Activated CD4-positive, CD25-positive, alpha-beta regulatory T cell treated with anti-CD3 and anti-CD28 coated beads, Interleukin-2, amount 50 U/mL, for 24 hours (primary cell): ENCODE measurements around the gene ARHGAP24.
"Not testable (repeated sequence)": the region's sequence is repeated elsewhere in the genome, so short reads cannot be mapped to it uniquely, and the experiment has no call there.

Experiments
- ATAC-seq, 2 donors: fragments of 150-1000 bp; cut with Tn5 transposase; one replicate each; pipeline ENCODE4 v1.10.0; 2021; ENCODE audit warnings: mild to moderate bottlenecking in 1 of 2, moderate library complexity in 1 of 2

The ARHGAP24 gene

DNA sequence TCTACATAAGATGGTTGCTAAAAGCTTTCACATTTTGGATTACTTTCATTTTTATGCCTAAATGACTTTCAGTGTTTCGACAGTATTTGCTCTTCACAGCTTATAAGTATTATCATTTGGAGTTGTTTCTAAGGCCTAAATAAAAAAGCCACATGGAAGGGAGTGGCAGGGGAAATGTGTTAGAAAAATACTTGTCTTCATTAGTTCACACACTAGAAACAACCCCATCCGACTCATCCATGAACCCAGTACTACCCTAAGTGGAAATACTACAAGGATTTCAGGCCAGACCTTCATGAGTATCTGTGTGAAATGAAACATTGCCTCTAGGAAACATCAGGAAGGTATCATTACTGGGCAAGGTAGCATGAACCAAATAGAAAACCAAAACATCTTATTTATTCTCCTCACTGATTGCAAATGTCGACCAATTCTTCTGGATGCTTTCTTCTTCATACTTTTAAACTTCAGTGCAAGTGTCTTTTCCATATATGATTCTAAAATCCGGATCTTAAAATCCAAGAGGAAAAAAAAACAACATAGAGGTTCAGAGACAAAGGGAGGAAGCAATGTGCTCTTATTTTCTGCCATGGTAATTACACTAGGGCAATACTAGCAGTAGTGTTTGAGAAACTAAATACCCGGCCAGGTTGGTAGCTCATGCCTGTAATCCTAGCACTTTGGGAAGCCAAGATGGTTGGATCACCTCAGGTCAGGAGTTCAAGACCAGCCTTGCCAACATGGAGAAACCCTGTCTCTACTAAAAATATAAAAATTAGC lies 349.4 kb downstream of the ARHGAP24 start:
- no peak for ATAC-seq

DNA sequence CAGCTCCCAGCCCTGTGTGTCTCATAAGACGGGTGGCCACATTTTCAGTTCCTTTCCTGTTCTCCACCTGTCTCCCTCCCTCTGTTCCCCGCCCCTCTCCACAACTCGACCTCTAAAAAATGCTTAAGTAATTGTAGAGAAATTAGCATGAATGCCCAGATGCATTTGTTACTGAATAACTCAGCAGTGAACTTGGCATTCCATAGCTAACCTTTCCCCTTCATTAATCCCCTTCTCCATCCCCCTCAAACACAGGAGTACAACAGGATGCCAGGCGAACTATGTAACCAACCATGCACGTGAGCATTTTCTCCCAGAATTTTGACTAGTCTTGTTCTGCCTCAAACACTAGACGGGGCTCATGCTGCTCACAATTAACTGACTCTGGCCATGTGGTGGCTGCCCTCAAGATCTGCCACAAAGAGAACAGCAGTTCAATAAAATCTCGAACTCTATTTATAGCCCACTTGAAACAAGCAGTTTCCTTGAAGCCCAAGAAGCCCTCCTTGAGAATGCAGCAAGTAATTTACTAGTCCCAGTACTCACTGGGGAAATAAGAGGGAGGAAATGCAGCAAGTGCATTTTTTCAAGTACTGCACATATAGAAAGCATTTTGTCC lies 351.2 kb downstream of the ARHGAP24 start:
- ATAC-seq = no peak

GRCh38 chr4:85828027-85828890 lies 353.3 kb downstream of the ARHGAP24 start:
- no peak for ATAC-seq

GRCh38 chr4:85829276-85830051 lies 354.5 kb downstream of the ARHGAP24 start:
- ATAC-seq = no peak

DNA sequence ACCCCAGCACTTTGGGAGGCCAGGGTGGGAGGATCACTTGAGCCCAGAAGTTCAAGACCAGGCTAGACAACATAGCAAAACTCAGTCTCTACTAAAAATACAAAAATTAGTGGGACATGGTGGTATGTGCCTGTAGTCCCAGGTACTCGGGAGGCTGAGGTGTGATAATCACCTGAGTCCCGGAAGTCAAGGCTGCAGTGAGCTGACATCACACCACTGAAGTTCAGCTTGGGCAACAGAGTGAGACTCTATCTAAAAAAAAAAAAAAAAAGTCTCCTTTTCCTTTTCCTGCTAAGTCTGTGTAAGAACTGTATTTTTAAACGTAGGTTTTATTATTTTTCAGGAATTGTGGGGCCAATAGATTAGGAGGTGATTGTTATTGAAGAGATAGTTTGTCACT lies 356.7 kb downstream of the ARHGAP24 start:
- ATAC-seq = no peak

GRCh38 chr4:85833302-85833701 lies 358.4 kb downstream of the ARHGAP24 start:
- no peak for ATAC-seq

DNA sequence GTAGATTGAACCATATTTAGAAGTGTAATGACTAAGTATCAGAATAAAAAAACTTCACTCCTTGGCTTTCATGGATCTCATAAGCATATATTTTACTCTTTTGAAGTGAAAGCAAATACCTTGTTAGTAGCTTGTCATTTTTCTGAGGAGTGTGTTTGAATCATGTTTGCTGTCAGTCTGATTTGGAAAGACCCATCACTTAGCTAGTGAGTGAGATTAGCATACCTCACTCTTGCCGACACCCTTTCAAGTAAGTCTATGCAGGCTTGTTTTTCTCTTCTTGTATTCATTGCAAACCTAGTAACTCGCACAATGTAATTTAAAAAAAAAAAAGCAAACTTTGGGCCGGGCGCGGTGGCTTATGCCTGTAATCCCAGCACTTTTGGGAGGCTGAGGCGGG lies 360.0 kb downstream of the ARHGAP24 start:
- no peak for ATAC-seq

DNA sequence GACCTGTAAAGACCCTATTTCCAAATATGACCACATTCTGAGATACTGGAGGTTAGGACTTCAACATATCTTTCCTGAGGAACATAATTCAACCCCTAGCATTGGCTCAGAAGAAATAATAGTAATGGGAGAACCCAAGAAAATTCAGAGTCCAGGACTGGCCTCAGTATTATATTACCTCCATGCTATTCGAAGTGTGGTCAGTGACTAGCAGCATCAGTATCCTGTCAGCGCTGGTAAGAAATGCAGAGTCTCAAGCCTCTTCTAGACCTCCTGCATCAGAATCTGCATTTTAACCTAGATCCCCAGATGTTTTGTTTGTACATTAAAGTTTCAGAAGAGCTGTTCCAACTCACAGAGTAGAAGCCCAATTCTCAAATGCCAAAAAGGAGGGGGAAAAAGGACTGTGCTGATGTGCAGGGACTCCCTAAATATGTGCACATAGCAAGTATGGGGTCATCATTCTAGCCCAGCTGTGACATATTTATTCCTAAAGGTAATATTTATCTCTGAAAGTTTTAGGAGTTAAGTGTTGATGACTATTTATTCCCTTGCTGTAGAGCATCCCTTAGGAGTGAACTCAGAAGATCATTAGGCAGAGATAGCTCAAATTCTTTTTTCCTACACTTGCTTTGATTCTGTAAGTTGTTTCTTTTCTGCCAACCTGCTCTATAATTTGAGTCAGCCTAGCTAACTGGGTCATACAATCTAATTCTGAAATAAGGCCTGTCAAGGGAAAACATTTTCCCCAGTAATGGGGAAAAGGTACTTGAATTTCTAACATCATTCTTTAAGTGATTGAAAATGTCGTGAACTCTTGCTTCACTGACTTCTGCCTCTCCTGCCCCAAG lies 361.9 kb downstream of the ARHGAP24 start:
- ATAC-seq = no peak

DNA sequence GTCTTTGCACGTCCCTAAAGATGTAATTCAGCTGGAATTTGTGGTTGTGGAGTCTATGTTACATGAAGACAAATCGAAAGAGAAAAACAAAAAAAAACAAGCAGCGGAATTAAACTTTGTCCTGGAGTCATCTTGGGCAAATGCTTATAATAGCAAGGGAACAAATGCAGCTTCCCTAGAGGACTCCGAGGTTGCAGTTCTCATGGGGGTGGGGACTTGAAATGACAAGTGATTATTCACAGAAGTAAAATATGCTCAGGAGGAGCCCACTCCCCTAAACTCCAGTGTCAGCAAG lies 362.4 kb downstream of the ARHGAP24 start:
- no peak for ATAC-seq

DNA sequence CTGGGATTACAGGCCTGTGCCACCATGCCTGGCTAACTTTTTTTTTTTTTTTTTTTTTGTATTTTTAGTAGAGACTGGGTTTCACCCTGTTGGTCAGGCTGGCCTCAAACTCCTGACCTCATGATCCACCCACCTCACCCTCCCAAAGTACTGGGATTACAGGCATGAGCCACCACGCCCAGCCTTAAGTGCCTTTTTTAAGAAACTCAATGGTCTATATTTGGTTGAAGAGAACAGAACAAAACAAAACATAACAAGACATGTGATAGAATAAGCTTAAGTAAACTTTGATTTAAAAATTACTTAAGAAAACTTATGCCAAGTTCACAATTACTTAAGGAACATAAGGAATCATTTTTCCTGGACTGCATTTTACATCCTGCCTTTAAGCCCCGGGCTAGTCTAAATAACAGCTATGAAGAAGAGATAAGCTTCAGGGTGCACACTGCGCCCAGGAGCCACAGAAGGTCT lies 365.1 kb downstream of the ARHGAP24 start:
- ATAC-seq = not testable (repeated sequence)

GRCh38 chr4:85842540-85842939 lies 367.6 kb downstream of the ARHGAP24 start:
- no peak for ATAC-seq

DNA sequence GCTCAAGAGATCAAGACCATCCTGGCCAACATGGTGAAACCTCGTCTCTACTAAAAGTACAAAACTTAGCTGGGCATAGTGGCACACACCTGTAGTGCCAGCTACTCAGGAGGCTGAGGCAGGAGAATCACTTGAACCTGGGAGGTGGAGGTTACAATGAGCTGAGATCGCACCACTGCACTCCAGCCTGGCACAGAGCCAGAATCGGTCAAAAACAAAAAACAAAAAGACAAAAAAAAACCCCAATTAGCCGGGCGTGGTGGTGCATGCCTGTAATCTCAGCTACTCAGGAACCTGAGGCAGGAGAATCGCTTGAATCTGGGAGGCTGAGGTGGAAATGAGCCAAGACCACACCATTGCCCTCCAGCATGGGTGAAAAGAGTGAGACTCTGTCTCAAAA lies 378.8 kb downstream of the ARHGAP24 start:
- ATAC-seq = not testable (repeated sequence)

DNA sequence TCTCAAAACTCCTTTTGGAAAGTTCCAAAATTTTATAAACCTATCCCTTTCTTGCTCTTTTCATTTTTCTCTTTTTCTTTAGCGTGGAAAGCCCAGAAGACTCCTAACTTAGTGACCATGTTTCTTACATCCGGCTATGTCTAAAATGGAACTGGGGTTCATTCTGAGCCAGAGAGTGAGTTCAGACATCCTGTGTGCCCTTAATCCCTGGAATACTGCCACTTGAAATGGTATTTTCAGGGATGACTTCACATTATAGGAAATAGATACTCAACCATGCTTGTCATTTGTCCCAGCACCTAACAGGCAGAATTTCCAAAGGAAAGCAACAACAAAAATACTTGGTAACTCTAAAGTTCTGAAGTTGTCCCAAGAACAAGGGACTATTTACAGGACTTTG lies 379.6 kb downstream of the ARHGAP24 start:
- no peak for ATAC-seq

DNA sequence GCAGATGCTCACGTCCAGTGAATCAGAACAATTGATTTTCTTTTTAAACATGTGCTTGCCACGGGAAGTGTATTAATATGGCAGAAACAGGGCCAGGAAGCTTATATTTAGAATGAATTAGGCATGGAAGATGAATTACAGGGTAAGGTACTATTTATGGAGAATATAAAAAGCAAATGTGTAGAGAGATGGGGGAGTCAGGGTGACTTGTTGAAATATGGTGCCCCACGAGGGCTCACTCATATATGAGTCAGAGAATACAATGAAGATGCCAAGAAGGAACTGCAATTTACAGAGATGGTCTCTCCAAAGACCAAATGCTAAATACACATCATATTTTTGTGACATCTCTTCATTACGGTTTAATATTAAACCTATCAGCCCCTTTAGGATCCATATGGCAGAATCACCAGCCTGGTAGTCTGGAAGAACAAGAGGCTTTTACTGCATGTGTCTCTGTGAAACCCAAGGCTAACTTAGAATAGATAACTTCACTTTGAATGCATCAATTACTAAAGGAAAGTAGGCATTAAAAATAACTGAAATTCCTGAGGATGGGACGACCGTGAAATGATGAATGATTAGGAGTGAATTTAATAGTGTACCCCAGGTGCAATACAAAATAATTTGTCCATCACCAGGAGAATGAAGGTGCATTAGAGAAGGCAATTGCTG lies 385.3 kb downstream of the ARHGAP24 start:
- ATAC-seq = no peak

DNA sequence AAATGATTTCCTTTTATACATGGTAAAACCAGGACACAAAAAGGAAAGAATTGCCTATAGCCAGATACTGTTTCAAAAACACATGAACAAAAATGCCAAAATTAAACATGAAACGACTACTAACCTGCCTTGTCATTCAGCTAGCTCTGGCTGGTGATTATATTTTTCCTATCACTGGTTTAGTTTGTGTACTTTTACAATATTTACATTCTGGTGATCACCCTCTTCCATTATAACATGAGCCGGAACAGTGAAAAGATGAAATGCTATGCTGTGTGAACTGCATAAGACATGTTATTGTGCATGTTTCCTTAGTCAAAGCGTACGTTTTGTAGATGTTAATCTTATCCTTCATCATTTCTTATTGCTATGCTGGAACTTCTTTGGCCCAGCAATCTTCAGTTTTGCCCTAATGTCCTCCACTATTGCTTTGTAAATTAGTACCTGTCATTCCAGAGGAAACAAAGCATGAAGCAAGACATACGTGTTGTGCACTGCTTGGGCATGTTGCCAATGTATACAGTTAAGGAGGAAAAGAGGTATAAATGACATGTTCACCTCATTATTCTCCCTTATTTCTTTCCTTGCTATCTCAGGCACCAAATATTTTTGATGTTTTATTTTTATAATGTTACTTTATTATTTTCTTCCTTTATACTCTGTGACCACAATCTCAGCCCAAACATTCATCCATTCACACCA lies 386.3 kb downstream of the ARHGAP24 start:
- no peak for ATAC-seq

DNA sequence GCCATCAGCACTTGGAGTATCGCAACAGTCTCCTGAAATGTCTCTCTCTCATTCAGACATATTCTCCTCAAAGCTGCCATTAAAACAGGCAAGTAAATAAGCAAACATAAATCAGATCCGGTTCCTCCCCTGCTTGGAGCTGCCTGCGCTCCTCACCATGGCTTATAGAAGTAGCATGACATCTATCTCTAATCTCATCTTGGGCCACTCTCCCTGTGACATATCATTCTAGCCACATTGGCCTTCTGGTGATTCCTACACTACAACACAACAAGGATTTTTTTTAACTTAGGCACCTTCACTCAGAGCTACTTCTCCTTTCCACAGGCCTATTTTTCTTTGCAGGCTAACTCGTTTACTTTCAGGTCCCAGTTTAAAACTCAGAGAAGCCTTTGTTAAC lies 387.9 kb downstream of the ARHGAP24 start:
- no peak for ATAC-seq

- no peak for ATAC-seq
Measured at GRCh38 chr4:85864259-85865205, 389.6 kb downstream of the ARHGAP24 start.

- ATAC-seq = no peak
Measured at GRCh38 chr4:85865256-85865655, 390.3 kb downstream of the ARHGAP24 start.

DNA sequence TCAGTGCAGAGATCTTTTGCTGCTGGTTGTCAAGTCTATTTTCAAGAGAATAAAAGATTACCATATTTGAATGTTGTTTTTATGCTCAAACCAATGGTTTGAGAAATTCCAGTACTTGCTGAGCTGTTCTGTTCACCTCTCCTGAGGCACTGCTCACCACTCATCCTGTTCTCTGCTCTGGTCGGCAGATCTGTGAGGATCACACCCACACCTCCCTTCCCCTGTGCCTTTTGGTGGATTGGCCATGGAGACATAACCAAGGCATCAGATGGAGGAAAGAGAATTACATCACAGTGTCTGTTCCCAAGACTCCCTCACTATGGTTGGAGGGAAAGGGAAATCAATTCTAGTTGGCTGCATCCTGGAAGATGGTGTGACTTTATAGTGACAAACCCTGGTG lies 391.6 kb downstream of the ARHGAP24 start:
- ATAC-seq = no peak
